Left cardiac atrium (tissue), 4 donors: Measurements from ENCODE around the gene MLH3. TPM values are rescaled to one million over a fixed set of nuclear protein-coding genes. Genes with fewer than 3 reads are reported as not detected.
"Not testable (repeated sequence)": the region's sequence is repeated elsewhere in the genome, so short reads cannot be mapped to it uniquely, and the experiment has no call there.

Experiments
- ATAC-seq, 2 donors: fragments of 200-7000 bp; cut with Tn5 transposase; one replicate each; pipeline ENCODE4 v1.9.1; 2020; ENCODE audit warnings: mild to moderate bottlenecking in 2 of 2, moderate library complexity in 2 of 2
- DNase-seq: peaks from one replicate; pipeline ENCODE4 v3.0.0-alpha.2; 2020
- intact Hi-C, 2 donors: fragments of 100-400 bp; cut with DNase I; formaldehyde crosslinking; loops; one replicate each; pipeline versions ENCODE4 v1.14.1 to v1.15.1; 2022 to 2023
- total RNA-seq, 2 donors: library from RNA; stranded (reverse); fragmentation: NEBNext Ultra II Directional; extraction: Animal tissue kit (Norgen Biotek cat#: 25700); gene quantifications; one replicate each; pipeline ENCODE4 v1.2.1, GENCODE V29; 2021
- donor health status: DM: no; HTN: yes; CAD: no.
- donor health status: DM: no; HTN: yes; CAD: no; lungs with severe emphysema.
- donor health status: DM: yes; HTN: yes; CAD: no.
- donor health status: Dilated cardiomyopathy.

Gene MLH3
- total RNA-seq, 2 donors from 2014 or later, result 16.6 to 20.8 TPM

DNA sequence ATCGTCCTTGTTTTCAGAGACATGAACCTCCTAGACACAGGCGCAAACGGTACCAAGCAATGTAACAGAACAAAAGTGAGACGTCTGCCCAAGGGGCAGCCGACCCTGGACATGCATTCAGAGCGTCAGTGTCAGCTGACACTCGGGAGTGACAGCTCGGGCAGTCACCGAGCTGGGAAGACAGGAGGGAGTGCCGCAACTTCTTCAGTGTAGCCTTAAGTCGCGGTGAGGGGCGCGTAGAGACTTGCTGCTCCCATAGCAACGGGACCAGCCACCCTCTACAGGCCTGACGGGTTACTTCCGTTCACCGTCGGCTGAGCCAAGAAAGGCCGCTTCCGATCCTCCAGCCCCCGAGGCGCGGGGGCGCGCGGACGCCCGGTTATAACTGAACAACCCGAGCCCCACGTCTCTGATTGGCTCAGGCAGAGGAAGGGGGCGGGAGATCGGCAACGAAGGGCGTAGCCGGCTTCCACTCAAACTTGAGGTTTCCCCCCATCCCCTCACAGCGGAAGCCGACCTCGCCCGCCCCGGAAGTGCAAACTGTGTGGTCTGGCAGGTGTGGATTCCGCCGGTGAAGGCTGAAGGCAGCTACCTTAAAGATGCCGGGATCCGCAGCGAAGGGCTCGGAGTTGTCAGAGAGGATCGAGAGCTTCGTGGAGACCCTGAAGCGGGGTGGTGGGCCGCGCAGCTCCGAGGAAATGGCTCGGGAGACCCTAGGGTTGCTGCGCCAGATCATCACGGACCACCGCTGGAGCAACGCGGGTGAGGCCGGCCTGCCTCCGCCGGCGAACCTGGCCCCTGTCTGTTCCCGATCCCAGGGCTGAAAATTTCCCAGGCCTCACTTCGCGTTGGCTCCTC is 48.6 kb downstream of the MLH3 start, which contains the start of gene EIF2B2:
Gene EIF2B2 (plus strand): TSS at position 530 of the 858 bp plus-strand sequence. CDS start 70 bp downstream, at position 600.
- peak; percentile 98 for DNase-seq
- intact Hi-C loops, result loop anchor here in 1 of 2 donors (5.0 kb wide), 1 partner anchor 55 kb away; no protein-coding TSS in a partner anchor
- peak; percentile 100 for ATAC-seq

DNA sequence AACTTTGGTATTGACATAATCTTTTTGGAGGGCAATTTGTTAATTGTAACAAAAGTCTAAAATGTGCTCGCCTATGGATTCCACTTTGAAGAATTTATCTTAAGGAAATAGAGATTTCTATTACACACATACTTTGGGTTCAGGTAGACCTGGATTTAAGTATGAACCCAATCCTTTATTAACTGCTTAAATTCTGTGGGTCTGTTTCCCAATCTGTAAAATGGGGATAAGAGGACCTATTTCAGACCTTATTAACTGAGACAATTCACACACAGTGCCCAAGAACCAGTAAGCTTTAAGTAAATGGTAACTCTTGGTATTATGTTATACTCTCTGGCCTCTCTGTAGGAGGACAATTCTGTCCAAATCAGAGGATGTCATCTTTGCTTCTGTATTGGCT is 49.4 kb downstream of the MLH3 start:
- intact Hi-C loops, result loop anchor here in 1 of 2 donors (5.0 kb wide), 1 partner anchor 55 kb away; no protein-coding TSS in a partner anchor
- DNase-seq, result no peak
- ATAC-seq, result no peak

DNA sequence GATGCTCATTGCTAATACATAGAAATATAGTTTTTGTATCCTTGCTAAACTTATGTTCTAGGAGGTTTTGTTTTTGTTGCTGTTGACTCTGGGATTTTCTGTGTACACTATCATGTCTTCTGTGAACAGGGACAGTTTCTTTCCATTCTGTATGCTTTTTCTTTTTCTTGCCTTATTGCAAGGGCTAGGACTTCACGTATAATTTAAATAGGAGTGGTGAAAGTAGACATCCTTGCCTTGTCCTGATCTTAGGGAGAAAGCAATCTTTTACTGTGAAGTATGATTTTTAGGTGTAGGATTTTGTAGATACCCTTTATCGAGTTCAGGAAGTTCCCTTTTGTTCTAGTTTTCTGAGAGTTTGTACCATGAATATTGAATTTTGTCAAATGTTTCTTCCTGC is 50.0 kb downstream of the MLH3 start:
- DNase-seq, result no peak
- intact Hi-C loops, result loop anchor here in 1 of 2 donors (5.0 kb wide), 1 partner anchor 54 kb away; no protein-coding TSS in a partner anchor
- no peak for ATAC-seq

DNA sequence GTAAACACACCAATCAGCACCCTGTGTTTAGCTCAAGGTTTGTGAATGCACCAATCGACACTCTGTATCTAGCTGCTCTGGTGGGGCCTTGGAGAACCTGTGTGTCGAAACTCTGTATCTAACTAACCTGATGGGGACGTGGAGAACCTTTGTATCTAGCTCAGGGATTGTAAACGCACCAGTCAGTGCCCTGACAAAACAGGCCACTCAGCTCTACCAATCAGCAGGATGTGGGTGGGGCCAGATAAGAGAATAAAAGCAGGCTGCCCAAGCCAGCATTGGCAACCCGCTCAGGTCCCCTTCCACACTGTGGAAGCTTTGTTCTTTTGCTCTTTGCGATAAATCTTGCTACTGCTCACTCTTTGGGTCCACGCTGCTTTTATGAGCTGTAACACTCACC is 55.5 kb downstream of the MLH3 start:
- DNase-seq, ATAC-seq, intact Hi-C loops: not testable (repeated sequence)

DNA sequence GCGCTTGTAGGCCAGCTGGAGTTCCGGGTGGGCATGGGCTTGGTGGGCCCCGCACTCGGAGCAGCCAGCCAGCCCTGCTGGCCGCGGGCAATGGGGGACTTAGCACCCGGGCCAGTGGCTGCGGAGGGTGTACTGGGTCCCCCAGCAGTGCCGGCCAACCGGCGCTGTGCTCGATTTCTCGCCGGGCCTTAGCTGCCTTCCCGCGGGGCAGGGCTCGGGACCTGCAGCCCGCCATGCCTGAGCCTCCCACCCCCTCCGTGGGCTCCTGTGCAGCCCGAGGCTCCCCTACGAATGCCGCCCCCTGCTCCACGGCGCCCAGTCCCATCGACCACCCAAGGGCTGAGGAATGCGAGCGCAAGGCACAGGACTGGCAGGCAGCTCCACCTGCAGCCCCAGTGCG is 57.1 kb downstream of the MLH3 start:
- intact Hi-C loops, ATAC-seq: not testable (repeated sequence)

DNA sequence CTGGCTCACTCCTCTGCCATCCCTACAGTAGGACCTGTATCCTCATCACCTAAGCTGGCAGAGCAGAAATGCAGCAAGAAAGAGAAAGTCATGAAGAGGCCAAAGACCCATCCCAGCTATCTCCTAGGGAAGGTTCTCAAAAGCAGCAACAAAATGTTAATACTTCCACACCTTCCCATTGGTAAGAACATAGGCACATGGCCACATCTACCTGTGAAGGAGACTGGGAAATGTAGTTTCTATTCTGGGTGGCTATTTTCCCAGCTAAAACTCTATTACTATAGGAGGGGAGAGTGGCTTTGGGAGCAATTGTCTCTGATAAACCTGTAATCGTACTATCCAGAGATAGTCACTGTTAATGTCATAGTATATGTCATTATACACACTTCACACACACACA is 62.3 kb downstream of the MLH3 start:
- DNase-seq, result no peak
- no peak for ATAC-seq
- intact Hi-C loops, result no loop called here

More for the DNA sequence above, 57.1 kb downstream of the MLH3 start:
- DNase-seq, result not testable (repeated sequence)

DNA sequence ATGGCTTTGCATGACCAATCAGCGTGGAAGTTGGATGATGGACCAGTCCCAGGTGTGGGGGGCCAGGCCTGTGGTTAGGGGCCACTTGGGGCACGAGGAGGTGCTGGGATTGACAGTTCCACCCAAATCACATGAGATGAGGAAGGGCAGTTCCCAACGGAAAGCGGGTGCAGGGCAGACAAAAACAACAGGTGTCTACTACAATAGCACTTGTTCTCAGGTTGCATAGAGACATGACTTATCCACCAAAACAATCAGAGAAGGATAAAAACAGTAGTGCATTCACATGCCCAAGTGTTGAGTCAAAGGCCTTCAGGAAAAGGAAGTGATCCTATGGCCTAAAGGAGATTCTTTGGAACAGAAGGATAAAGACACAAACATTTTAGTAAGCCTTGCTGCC is 63.1 kb downstream of the MLH3 start:
- intact Hi-C loops, result no loop called here
- ATAC-seq, result no peak
- no peak for DNase-seq

DNA sequence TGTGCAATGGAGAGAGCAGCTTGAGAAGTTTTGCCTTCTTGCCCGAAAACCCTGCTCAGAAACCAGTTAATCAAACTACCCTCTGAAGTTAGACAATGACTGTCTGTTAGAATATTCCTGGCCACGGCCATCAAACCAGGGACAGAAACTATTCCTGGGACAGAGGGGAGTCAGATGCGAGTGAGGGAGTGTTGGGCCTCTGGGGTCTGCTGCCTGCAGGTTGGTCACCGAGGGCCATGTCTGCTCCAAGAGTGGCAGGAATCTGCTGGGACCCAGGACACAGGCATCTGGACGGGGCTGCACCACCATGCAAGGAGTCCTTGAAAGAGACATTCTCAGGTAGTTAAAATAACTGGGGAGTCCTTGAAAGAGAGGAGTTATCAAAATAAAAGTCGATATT is 65.5 kb downstream of the MLH3 start:
- no peak for ATAC-seq
- intact Hi-C loops, result no loop called here
- no peak for DNase-seq

DNA sequence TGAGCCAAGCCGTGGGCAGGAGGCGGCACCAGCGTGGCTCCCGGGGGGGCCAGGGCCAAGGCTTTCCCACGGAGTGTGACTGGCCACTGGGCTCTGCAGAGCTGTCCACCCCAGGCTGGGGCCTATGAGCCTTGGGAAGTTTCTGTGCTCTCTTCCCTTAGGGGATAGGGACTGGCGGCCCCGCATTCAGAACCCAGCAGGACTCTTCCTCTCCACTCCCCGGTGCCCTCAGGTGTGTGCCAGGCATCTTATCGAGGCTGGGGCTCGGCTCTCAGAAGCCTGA is 66.3 kb downstream of the MLH3 start:
- ATAC-seq (peak; percentile 27 to 28), DNase-seq (no peak)
- intact Hi-C loops, result no loop called here

DNA sequence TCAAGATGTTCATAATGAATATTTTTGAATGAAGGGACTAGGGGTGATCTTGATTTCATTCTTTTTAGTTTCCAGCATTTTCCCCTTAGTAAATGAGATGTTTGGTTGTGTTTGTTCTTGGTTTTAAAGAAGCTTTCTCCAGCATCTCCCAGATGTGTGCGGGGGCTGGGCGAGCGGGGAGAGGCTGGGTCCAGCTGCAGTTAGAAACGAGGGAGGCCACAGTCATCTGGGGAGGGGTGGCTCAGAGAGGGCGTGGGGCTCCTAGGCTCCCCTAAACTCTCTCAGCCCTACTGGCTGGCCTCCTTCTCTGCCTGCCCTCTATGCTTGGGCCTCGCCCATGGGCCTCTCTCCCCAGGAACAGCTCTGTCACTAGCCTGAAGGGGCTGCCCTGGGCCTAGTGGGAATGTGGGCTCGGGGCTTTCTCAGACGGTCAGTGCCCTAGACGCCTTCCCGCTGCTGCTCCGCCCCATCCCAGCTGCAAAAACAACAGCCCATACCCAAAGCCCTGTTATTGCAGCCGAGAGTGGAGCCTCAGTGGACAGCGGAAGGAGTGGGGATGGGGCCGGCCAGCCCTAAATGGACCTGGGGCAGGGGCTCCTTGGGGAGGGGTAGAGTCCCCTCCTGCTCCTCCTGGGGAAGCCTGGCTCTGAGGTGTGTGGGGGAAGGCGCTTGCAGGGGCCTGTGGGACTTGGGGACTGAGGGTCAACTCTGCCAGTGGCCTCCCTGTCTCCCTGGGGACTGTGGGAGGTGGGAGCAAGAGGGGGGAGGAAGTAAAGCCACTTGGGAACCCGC is 66.8 kb downstream of the MLH3 start:
- DNase-seq, result no peak
- intact Hi-C loops, result no loop called here
- ATAC-seq, result peak in 1 of 2 donors; percentile 6

DNA sequence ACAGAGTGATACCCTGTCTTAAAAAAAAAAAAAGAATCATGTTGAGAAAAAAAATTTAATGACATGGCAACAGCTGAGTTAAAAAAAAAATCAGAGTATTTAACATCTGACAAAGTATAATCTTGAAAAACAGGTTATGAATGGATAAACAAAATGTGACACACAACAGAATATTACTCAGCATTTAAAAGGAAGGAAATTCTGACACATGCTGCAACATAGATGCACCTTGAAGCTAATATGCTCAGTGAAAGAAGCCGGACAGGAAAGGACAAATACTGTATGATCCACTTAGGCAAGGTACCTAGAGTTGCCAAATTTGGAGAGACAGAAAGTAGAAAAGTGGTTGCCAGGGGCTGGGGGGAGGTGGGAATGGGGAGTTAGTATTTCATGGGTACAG is 67.9 kb downstream of the MLH3 start:
- DNase-seq, result no peak
- intact Hi-C loops, result no loop called here
- no peak for ATAC-seq

DNA sequence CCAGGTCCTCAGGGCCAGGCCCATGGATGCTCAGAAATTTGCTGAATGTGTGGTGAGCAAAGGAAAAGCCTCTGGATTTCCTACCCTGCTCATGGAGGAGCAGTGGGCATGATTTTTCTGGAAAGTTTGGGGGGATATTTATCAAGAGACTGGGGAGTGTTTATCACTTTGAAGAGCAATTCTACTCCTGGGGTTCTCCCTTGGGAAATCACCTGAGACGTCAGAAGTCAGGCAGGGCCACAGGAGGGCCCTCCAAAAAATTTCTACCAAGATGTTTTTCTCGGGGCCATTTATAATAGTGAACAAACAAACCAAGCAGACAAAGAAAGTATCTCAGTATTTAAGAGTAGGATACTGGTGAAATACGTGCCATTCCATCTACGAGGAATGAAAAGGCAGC is 68.6 kb downstream of the MLH3 start:
- no peak for DNase-seq
- intact Hi-C loops, result no loop called here
- no peak for ATAC-seq

DNA sequence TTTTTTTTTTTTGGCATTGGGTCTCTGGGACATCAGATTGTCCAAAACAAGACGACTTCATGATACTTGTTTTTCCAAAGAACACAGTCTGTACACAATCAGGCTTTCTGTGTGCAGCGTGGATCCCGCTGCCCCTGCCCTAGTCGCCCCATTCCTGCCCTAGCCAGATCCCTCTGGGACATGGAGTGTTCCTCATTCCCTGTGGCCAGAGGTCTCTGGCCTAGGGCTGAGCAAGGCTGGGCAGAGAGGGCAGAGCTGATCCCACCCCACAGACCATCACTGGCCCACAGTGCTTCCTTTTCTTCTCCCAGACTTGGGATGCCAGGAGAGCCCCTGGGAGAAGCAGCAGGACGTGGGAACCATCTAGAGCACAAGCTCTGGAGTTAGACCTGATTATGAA is 69.4 kb downstream of the MLH3 start:
- ATAC-seq (no peak), DNase-seq (no peak)
- intact Hi-C loops, result no loop called here

DNA sequence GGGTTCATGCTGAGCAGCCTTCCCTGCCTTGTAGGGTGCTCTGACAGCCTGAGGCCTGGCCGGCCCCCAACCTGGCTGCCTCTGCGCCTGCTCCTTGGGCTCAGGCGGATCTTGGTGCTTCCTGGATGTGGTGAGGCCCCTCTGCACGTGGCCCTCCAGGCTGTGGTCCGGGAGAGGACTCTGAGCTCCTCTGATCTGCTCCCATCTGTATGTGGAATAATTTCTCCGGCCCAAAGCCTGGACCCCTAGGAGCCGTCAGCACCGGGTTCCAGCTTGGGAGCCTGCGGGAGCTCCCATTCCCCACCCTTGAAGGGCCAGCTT is 69.8 kb downstream of the MLH3 start:
- ATAC-seq (no peak), DNase-seq (no peak)
- intact Hi-C loops, result no loop called here

DNA sequence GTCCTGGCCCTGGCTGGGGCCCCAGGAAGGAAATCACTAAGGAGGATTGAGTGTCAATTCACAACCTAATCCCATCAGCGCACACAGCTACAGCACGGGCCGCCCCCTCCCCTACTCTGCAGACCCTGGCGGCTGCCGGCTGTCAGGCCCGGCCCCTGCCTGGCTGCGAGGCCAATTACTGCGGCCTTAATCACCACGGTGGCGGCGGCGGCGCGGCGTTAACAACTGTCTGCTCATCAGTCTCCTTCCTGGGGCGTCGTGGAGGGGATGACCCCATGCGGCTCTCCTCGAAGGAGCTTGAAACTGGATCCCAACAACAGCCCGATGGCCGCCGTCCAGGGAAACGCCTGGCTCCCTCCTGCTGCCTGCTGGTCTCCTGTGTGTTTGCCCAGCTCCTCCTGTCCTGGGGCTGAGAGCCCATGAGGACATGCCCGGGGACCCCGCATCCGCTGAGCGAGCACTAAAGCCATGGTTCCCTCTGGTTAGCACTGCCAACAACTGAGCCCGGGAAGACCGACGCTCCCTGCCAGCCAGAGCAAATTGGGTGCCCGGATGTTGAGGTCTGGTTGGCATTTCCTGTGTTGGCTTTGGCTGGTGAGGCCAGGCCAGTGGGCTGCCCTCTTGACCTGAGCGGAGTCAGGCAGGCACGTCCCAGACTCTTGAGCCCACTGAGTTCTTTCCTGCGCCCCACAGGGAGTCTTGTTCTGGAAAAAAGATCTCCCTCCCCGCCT is 70.4 kb downstream of the MLH3 start:
- DNase-seq, result peak; percentile 61
- ATAC-seq, result peak; percentile 3 to 34
- intact Hi-C loops, result no loop called here

DNA sequence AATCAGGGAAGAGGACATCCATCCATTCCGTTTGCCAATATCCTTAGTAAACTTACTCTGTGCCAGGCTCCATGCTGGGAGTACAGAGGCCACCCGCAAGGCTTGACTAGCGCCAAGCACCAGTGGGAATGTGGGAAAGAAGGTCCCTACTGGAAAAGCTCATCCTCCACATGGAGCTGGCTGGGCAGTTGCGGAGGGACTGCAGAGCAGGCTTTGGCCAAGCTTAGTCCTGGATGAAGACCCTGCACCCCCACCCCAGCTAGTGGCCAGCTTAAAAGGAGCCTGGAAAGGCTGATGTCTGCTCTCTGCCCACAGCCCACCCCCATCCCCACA is 70.9 kb downstream of the MLH3 start:
- intact Hi-C loops, result no loop called here
- DNase-seq (no peak), ATAC-seq (no peak)

DNA sequence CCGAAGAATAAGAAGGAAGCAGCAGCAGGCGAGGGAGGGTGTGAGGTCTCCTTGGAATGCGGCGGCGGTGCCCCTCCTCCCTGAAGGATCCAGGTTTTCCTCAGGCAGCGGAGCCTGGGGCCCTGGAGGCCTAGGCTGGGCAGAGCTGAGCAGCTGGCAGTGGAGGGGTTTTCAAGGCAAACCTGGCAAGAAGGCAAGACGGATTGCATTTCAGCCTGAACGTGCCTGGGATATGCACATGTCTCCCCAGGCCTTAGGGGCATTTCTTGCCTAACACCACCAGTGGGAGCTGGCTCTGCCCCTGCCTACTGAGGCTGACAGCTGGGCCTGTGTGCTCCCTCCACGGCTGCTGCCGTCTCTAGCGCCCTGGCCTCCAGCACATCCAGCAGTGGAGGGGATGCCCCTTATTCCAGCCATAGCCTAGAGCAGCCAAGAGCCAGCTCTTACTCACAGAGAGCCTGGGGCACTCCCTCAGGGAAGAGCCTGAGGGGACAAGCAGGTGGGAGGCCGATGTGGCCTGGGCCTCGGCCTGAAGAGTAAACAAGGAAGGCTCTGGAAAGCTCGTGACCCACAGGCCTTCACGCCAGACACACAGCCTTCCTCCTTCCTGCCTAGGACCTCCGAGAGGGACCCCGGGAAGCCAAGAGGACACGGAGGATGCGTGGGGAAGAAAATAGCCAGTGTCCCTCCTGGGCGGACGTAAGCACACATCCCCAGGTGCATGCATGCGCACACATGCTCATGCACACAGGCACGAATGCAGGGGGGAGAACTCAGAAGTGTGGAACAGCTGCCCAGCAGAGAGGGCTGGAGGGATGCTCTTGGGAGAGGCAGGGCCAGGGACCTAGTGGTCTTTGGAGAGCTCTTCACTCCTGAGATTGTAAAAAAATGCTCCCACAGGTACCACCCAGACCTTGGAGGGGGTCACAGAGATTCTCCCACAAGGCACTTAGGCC is 71.5 kb downstream of the MLH3 start:
- intact Hi-C loops, result no loop called here
- DNase-seq, result no peak
- peak; percentile 12 to 57 for ATAC-seq

DNA sequence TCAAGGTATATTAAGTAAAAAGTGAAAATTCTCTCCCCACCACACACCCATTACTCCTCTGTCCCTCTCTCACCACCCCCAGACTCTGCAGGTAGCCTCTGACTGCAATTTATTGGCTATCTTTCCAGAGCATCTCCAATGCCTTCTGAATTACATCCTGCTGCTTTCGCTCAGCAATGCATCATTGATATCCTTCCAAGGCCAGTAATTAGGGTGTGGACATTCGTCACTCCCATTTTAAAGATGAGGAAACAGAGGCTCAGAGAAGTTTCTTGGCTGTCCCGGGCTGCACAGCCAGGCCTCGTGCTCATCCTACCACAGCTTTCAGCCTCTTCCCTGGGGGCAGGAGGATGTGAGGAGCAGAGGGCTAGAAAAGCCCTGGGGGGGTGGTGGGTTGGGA is 72.2 kb downstream of the MLH3 start:
- ATAC-seq, result no peak
- no peak for DNase-seq
- intact Hi-C loops, result no loop called here

DNA sequence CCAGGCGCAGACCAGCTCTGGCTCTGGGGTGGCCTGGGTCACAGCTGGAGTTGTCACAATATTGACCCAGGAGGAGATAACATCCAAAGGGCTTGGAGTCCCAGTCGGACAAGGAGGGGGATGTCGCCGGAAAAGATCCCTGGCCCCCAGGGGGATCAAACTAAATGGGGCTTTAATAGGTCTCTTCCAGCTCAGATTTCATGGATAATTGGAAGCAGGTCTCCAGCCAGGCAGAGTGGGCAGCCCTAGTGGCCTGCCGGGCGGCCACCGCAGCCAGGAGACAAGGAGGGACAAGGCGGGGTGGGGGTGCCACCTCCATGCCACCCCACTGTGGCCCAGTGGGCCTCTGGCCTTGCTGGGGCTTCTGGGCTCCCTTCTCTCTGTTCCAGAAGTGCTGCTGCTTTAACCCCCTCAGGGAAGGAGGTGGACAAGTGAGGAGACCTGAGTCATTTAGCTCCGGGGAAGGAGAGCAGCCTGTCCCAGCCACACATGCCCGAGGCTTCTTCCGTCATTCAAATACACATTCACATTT is 72.8 kb downstream of the MLH3 start:
- intact Hi-C loops, result no loop called here
- ATAC-seq, result no peak
- no peak for DNase-seq
